HEK293 (cell line): ENCODE measurements around the gene LRCH4.
A peak's percentile ranks its signal among the peaks of the same experiment; 100 is the strongest.

Experiments used
- AEBP2 ChIP-seq: fragments of 450-650 bp; formaldehyde crosslinking; IDR thresholded peaks from 2 replicates; pipeline ENCODE4 v1.5.1; 2016; ENCODE audit warnings: missing biosample characterization, missing genetic modification characterization, borderline replicate concordance
- ATF2 ChIP-seq: fragments of 450-650 bp; formaldehyde crosslinking; IDR thresholded peaks from 2 replicates; pipeline ENCODE4 v1.5.1; 2016; ENCODE audit warnings: missing biosample characterization, missing genetic modification characterization, low read depth
- BCL11A ChIP-seq: fragments of 450-650 bp; formaldehyde crosslinking; IDR thresholded peaks from 2 replicates; pipeline ENCODE4 v1.5.1; 2016; ENCODE audit warnings: low read depth, missing biosample characterization, missing genetic modification characterization
- CTCF ChIP-seq: fragments of 450-650 bp; formaldehyde crosslinking; IDR thresholded peaks from 2 replicates; pipeline ENCODE4 v1.5.1; 2016; ENCODE audit warnings: missing biosample characterization, missing genetic modification characterization
- GLI2 ChIP-seq: fragments of 450-650 bp; formaldehyde crosslinking; IDR thresholded peaks from 2 replicates; pipeline ENCODE4; 2017; ENCODE audit warnings: missing biosample characterization, missing genetic modification characterization, low read depth, borderline replicate concordance
- IKZF3 ChIP-seq: fragments of 450-650 bp; IDR thresholded peaks from 2 replicates; pipeline ENCODE4 v1.5.0; 2018; ENCODE audit warnings: missing biosample characterization, mild to moderate bottlenecking, missing genetic modification characterization, moderate library complexity
- KLF1 ChIP-seq: fragments of 450-650 bp; formaldehyde crosslinking; IDR thresholded peaks from 2 replicates; pipeline ENCODE4 v1.5.1; 2016; ENCODE audit warnings: missing biosample characterization, missing genetic modification characterization
- KLF10 ChIP-seq: fragments of 450-650 bp; IDR thresholded peaks from 2 replicates; pipeline ENCODE4 v1.5.1; 2018; ENCODE audit warnings: missing biosample characterization, mild to moderate bottlenecking, missing genetic modification characterization
- MEIS1 ChIP-seq: sonication (generic); formaldehyde crosslinking; IDR thresholded peaks from 2 replicates; pipeline ENCODE4 v1.8.1; 2022; ENCODE audit warnings: missing genetic modification reagents, mild to moderate bottlenecking, borderline replicate concordance
- PBX3 ChIP-seq: sonication (generic); formaldehyde crosslinking; IDR thresholded peaks from 2 replicates; pipeline ENCODE4 v1.8.1; 2022; ENCODE audit warnings: mild to moderate bottlenecking, moderate library complexity, missing genetic modification reagents
- PRDM10 ChIP-seq: fragments of 450-650 bp; formaldehyde crosslinking; IDR thresholded peaks from 2 replicates; pipeline ENCODE4 v1.5.1; 2016; ENCODE audit warnings: missing biosample characterization, missing genetic modification characterization
- ZBTB8A ChIP-seq: fragments of 450-650 bp; formaldehyde crosslinking; IDR thresholded peaks from 2 replicates; pipeline ENCODE4 v1.5.1; 2016; ENCODE audit warnings: missing biosample characterization, missing genetic modification characterization
- ZFP69B ChIP-seq: fragments of 450-650 bp; formaldehyde crosslinking; IDR thresholded peaks from 2 replicates; pipeline ENCODE4 v1.5.1; 2016; ENCODE audit warnings: missing biosample characterization, missing genetic modification characterization
- ZNF138 ChIP-seq: fragments of 450-650 bp; formaldehyde crosslinking; IDR thresholded peaks from 2 replicates; pipeline ENCODE4 v1.5.1; 2016; ENCODE audit warnings: missing biosample characterization, missing genetic modification characterization, borderline replicate concordance
- ZNF16 ChIP-seq: fragments of 450-650 bp; formaldehyde crosslinking; IDR thresholded peaks from 2 replicates; pipeline ENCODE4 v1.5.1; 2016; ENCODE audit warnings: low read depth, missing biosample characterization, missing genetic modification characterization
- ZNF169 ChIP-seq: fragments of 450-650 bp; formaldehyde crosslinking; IDR thresholded peaks from 2 replicates; pipeline ENCODE4 v1.5.1; 2016; ENCODE audit warnings: missing biosample characterization, missing genetic modification characterization
- ZNF26 ChIP-seq: fragments of 450-650 bp; formaldehyde crosslinking; IDR thresholded peaks from 2 replicates; pipeline ENCODE4 v1.5.1; 2016; ENCODE audit warnings: missing biosample characterization, missing genetic modification characterization
- ZNF341 ChIP-seq: fragments of 450-650 bp; formaldehyde crosslinking; IDR thresholded peaks from 2 replicates; pipeline ENCODE4; 2016; ENCODE audit warnings: low read depth, missing biosample characterization, missing genetic modification characterization
- ZNF433 ChIP-seq: fragments of 450-650 bp; formaldehyde crosslinking; IDR thresholded peaks from 2 replicates; pipeline ENCODE4 v1.5.1; 2016; ENCODE audit warnings: missing biosample characterization, missing genetic modification characterization, low read depth
- ZNF510 ChIP-seq: fragments of 450-650 bp; formaldehyde crosslinking; IDR thresholded peaks from 2 replicates; pipeline ENCODE4 v1.5.1; 2018; ENCODE audit warnings: mild to moderate bottlenecking, missing genetic modification characterization, missing biosample characterization; ENCODE audit not compliant: insufficient replicate concordance
- ZNF529 ChIP-seq: fragments of 450-650 bp; formaldehyde crosslinking; IDR thresholded peaks from 2 replicates; pipeline ENCODE4 v1.5.1; 2017; ENCODE audit warnings: missing genetic modification characterization, missing biosample characterization; ENCODE audit not compliant: insufficient replicate concordance
- ZNF548 ChIP-seq: fragments of 450-650 bp; formaldehyde crosslinking; IDR thresholded peaks from 2 replicates; pipeline ENCODE4 v1.5.1; 2016; ENCODE audit warnings: missing biosample characterization, missing genetic modification characterization
- ZNF555 ChIP-seq: fragments of 450-650 bp; formaldehyde crosslinking; conservative IDR thresholded peaks from 2 replicates; pipeline ENCODE4 v1.5.1; 2017; ENCODE audit warnings: missing biosample characterization, mild to moderate bottlenecking, missing genetic modification characterization, inconsistent platforms
- ZNF585B ChIP-seq: fragments of 450-650 bp; formaldehyde crosslinking; IDR thresholded peaks from 2 replicates; pipeline ENCODE4 v1.5.1; 2016; ENCODE audit warnings: missing biosample characterization, missing genetic modification characterization
- ZNF600 ChIP-seq: fragments of 450-650 bp; formaldehyde crosslinking; IDR thresholded peaks from 2 replicates; pipeline ENCODE4 v1.5.1; 2016; ENCODE audit warnings: missing biosample characterization, missing genetic modification characterization
- ZNF670 ChIP-seq: fragments of 450-650 bp; formaldehyde crosslinking; IDR thresholded peaks from 2 replicates; pipeline ENCODE4 v1.5.1; 2016; ENCODE audit warnings: missing biosample characterization, missing genetic modification characterization, low read depth
- ZNF707 ChIP-seq: fragments of 450-650 bp; formaldehyde crosslinking; IDR thresholded peaks from 2 replicates; pipeline ENCODE4 v1.5.1; 2016; ENCODE audit warnings: missing biosample characterization, missing genetic modification characterization
- ZNF747 ChIP-seq: fragments of 450-650 bp; formaldehyde crosslinking; IDR thresholded peaks from 2 replicates; pipeline ENCODE4 v1.5.1; 2016; ENCODE audit warnings: missing biosample characterization, missing genetic modification characterization
- ZNF837 ChIP-seq: fragments of 450-650 bp; formaldehyde crosslinking; IDR thresholded peaks from 2 replicates; pipeline ENCODE4 v1.5.1; 2016; ENCODE audit warnings: missing biosample characterization, missing genetic modification characterization
- ZXDB ChIP-seq: fragments of 450-650 bp; formaldehyde crosslinking; IDR thresholded peaks from 2 replicates; pipeline ENCODE4 v1.5.1; 2016; ENCODE audit warnings: missing biosample characterization, missing genetic modification characterization

The LRCH4 gene

GRCh38 chr7:100629117-100629716 lies 43.3 kb upstream of the LRCH4 start (continued):
- TF ChIP-seq ZNF26 (tag by site-specific recombination) (no peak), ZNF600 (tag by site-specific recombination) (peak; percentile 46; the same call in 1 of the 2 replicates), ZFP69B (tag by site-specific recombination) (no peak), ZNF548 (no peak), ZNF16 (tag by site-specific recombination) (no peak), ZNF341 (no peak), ZNF169 (tag by site-specific recombination) (no peak), ZNF510 (tag by site-specific recombination) (no peak), ZNF529 (tag by site-specific recombination) (no peak), ZNF707 (no peak), ZNF585B (tag by site-specific recombination) (no peak), MEIS1 (CRISPR knock-in tag) (no peak), ZNF747 (no peak), ZBTB8A (tag by site-specific recombination) (peak; percentile 69; the same call in 1 of the 2 replicates), KLF10 (tag by site-specific recombination) (no peak), CTCF (tag by site-specific recombination) (peak; percentile 37; the same call in 1 of the 2 replicates), PRDM10 (tag by site-specific recombination) (peak; percentile 68; the same call in 1 of the 2 replicates), PBX3 (no peak), ZNF670 (tag by site-specific recombination) (no peak), GLI2 (tag by site-specific recombination) (no peak), ZNF138 (tag by site-specific recombination) (no peak), ZXDB (tag by site-specific recombination) (no peak), ATF2 (tag by site-specific recombination) (no peak), ZNF433 (tag by site-specific recombination) (no peak), ZNF837 (tag by site-specific recombination) (no peak), AEBP2 (tag by site-specific recombination) (no peak), KLF1 (tag by site-specific recombination) (no peak), BCL11A (no peak), IKZF3 (no peak), ZNF555 (tag by site-specific recombination) (no peak)
